Measurements from ENCODE around the gene LYPD6B. TPM values are rescaled to one million over a fixed set of nuclear protein-coding genes. Genes with fewer than 3 reads are reported as not detected.
A peak's percentile ranks its signal among the peaks of the same experiment; 100 is the strongest.

LYPD6B gene
- polyA plus RNA-seq, 1 of the 3 experiments (the other 2 are of a cell fraction) = 18.2 TPM

- TF ChIP-seq RXRA (IDR thresholded peaks at IDR 0.05; ENCODE audit: borderline replicate concordance, low read depth) = no peak
- TF ChIP-seq GATA2 (CRISPR knock-in tag; IDR thresholded peaks at IDR 0.05) = peak; percentile 77
- TF ChIP-seq FOXJ3 (CRISPR knock-in tag; IDR thresholded peaks at IDR 0.05) = no peak
- no peak overlapping the region for H3K4me2 ChIP-seq
- H3K36me3 ChIP-seq (replicated peaks in 1 of 2; ENCODE audit: control insufficient read depth in 1 of 2, insufficient read depth in 2 of 2, low read length in 1 of 2) = no peaks in the 10 kb centered on the region
- POLR2A ChIA-PET = no interaction called here
- no peaks in the 10 kb centered on the region for H3F3A ChIP-seq (replicated peaks; ENCODE audit: insufficient read depth)
- DNase-seq = peak; percentile 34
- no peak overlapping the region for H3K9ac ChIP-seq
- no peaks in the 10 kb centered on the region for H3K27me3 ChIP-seq (ENCODE audit: insufficient read depth)
- CTCF ChIA-PET = interaction anchor here (0.9 to 2.2 kb wide), 2 partner anchors 10 to 341 kb away, joined by 3 to 6 read pairs; no protein-coding TSS in a partner anchor
- peak overlapping the region in 1 of 2 experiments; percentile 69; a peak in 2 of 4 replicates for H3K27ac ChIP-seq (ENCODE audit: low read depth in 2 of 2, low read length in 1 of 2)
- H4K20me1 ChIP-seq (ENCODE audit: insufficient read depth) = no peaks in the 10 kb centered on the region
- WGBS (ENCODE audit: low lambda C conversion rate) = 50% methylated on average over 3 of the region's 3 CpGs
- H3K79me2 ChIP-seq (ENCODE audit: insufficient read depth) = no peaks in the 10 kb centered on the region
- no peaks in the 10 kb centered on the region for H3K9me3 ChIP-seq
- H3K4me1 ChIP-seq (ENCODE audit: control insufficient read depth in 1 of 2, insufficient read depth in 2 of 2, low read depth in 1 of 2, low read length in 1 of 2) = peaks cover 0 to 27% of the 10 kb centered on the region in 2 experiments; a peak in 2 of 4 replicates
- H2AFZ ChIP-seq (ENCODE audit: low read depth) = no peak overlapping the region
- H3K9me2 ChIP-seq = no peaks in the 10 kb centered on the region
- H3K4me3 ChIP-seq (ENCODE audit: low read depth in 2 of 2, low read length in 1 of 2) = no peak overlapping the region
Measured at GRCh38 chr2:149219856-149220255, 181.4 kb downstream of the LYPD6B start.

- ChIA-PET POLR2A (no interaction called here), CTCF (interaction anchor here (2.2 kb wide), 1 partner anchor 340 kb away, joined by 6 read pairs; no protein-coding TSS in a partner anchor)
- TF ChIP-seq EZH2phosphoT487 (IDR thresholded peaks at IDR 0.05; ENCODE audit: borderline replicate concordance, low read depth) (no peak), FOXM1 (IDR thresholded peaks at IDR 0.05; ENCODE audit: low read depth) (no peak), RXRA (IDR thresholded peaks at IDR 0.05; ENCODE audit: borderline replicate concordance, low read depth) (no peak), TCF12 (IDR thresholded peaks at IDR 0.05) (no peak), YY1 (IDR thresholded peaks at IDR 0.05; ENCODE audit: low read depth) (no peak), PBX3 (IDR thresholded peaks at IDR 0.05) (no peak), GATA2 (CRISPR knock-in tag; IDR thresholded peaks at IDR 0.05) (no peak), USF1 (IDR thresholded peaks at IDR 0.05; ENCODE audit: borderline replicate concordance, low read depth) (no peak), FOSL2 (IDR thresholded peaks at IDR 0.05; ENCODE audit: borderline replicate concordance, low read depth) (no peak), MXI1 (IDR thresholded peaks at IDR 0.05; ENCODE audit: low read depth, low read length) (no peak), CHD2 (IDR thresholded peaks at IDR 0.05; ENCODE audit: low read length, partially characterized antibody) (no peak), TEAD4 (IDR thresholded peaks at IDR 0.05; ENCODE audit: borderline replicate concordance, insufficient read depth) (no peak), TAF1 (IDR thresholded peaks at IDR 0.05; ENCODE audit: borderline replicate concordance, low read depth, low read length) (no peak), CTCF (IDR thresholded peaks at IDR 0.05) (no peak), SIN3A (IDR thresholded peaks at IDR 0.05; ENCODE audit: borderline replicate concordance, low read depth, low read length) (no peak), RFX5 (IDR thresholded peaks at IDR 0.05; ENCODE audit: low read length) (no peak), MEF2A (IDR thresholded peaks at IDR 0.05; ENCODE audit: borderline replicate concordance, low read depth) (no peak)
- H3F3A ChIP-seq (replicated peaks; ENCODE audit: insufficient read depth) = no peaks in the 10 kb centered on the region
- no peak overlapping the region for H2AFZ ChIP-seq (ENCODE audit: low read depth)
- 86% methylated on average over 8 of the region's 9 CpGs for WGBS (ENCODE audit: low lambda C conversion rate)
- no peaks in the 10 kb centered on the region for H3K79me2 ChIP-seq (ENCODE audit: insufficient read depth)
- H4K20me1 ChIP-seq (ENCODE audit: insufficient read depth) = no peaks in the 10 kb centered on the region
- no peaks in the 10 kb centered on the region for H3K36me3 ChIP-seq (replicated peaks in 1 of 2; ENCODE audit: control insufficient read depth in 1 of 2, insufficient read depth in 2 of 2, low read length in 1 of 2)
- H3K4me3 ChIP-seq (ENCODE audit: low read depth in 2 of 2, low read length in 1 of 2) = no peak overlapping the region
- H3K27ac ChIP-seq (ENCODE audit: low read depth in 2 of 2, low read length in 1 of 2) = no peak overlapping the region
- DNase-seq = no peak
- no peak overlapping the region for H3K9ac ChIP-seq
- peaks cover 0 to 32% of the 10 kb centered on the region in 2 experiments; a peak in 2 of 4 replicates for H3K4me1 ChIP-seq (ENCODE audit: control insufficient read depth in 1 of 2, insufficient read depth in 2 of 2, low read depth in 1 of 2, low read length in 1 of 2)
- no peaks in the 10 kb centered on the region for H3K27me3 ChIP-seq (ENCODE audit: insufficient read depth)
- H3K9me3 ChIP-seq = no peaks in the 10 kb centered on the region
- H3K4me2 ChIP-seq = no peak overlapping the region
- no peaks in the 10 kb centered on the region for H3K9me2 ChIP-seq
Measured at GRCh38 chr2:149221002-149221401, 182.5 kb downstream of the LYPD6B start.

Data from SK-N-SH (cell line).